Coronary artery (tissue), 2 donors: ENCODE measurements around the gene B3GAT2.

Experiments
- DNase-seq: peaks from one replicate; pipeline ENCODE4 v3.0.0-alpha.2; 2017; ENCODE audit warnings: low spot score
- H3K27ac ChIP-seq, 2 donors: fragments of 200-600 bp; sonication (generic); one replicate each; pipeline ENCODE4 v1.5.1; 2016 to 2019
- H3K4me3 ChIP-seq: fragments of 200-600 bp; sonication (generic); 2 replicates; pipeline ENCODE4 v1.5.1; 2016; ENCODE audit warnings: mild to moderate bottlenecking, moderate library complexity
- TF ChIP-seq, protein P1 (sequence below): fragments of 200-600 bp; sonication (generic); IDR thresholded peaks from one replicate; pipeline ENCODE4 v1.5.1; 2019; ENCODE audit warnings: antibody characterized with exemption

B3GAT2 gene

DNA sequence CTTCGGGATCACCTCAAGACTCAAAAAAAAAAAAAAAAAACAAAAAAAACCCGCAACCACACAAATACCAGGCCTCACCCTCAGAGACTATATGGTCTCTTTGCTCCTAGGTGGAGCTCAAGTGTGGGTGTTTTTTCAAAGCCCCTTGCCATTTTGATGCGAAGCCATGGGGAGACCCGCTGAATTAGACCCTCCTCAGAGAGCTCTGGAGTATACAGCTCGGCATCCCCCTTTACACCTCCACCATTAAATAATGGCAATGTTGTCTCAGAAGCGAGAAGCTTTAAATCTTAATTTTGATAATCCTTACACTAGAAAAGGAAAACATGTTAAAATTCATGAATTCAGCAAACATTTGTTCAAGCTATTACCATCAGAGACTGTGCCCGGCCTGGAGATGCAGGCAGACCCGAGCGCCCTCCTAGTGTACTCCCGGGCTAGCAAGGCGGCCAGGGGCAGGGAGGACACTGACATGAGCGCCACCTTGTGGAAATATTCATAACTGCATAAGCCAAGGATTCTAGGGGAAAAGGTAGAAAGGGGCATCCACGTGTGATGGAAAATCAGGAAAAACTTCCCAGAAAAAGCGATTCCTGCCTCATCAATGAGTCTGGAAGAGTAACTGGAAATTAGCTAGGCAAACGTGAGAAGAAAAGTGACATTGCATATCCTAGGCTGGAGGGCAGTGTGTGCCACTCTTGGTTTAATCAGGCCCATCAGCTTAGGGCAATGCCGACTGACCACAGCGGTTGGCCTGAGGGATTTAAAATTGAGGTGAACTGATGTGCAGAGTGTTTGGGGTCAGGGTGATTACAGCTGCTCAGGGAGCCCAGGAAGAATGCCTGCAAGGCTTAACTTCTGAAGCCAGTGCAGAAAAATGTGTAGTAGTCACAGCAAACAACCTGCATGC, 72.5 kb downstream of the B3GAT2 start:
- TF ChIP-seq, protein P1, sequence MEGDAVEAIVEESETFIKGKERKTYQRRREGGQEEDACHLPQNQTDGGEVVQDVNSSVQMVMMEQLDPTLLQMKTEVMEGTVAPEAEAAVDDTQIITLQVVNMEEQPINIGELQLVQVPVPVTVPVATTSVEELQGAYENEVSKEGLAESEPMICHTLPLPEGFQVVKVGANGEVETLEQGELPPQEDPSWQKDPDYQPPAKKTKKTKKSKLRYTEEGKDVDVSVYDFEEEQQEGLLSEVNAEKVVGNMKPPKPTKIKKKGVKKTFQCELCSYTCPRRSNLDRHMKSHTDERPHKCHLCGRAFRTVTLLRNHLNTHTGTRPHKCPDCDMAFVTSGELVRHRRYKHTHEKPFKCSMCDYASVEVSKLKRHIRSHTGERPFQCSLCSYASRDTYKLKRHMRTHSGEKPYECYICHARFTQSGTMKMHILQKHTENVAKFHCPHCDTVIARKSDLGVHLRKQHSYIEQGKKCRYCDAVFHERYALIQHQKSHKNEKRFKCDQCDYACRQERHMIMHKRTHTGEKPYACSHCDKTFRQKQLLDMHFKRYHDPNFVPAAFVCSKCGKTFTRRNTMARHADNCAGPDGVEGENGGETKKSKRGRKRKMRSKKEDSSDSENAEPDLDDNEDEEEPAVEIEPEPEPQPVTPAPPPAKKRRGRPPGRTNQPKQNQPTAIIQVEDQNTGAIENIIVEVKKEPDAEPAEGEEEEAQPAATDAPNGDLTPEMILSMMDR = peak; percentile 91
- H3K4me3 ChIP-seq = no peak overlapping the region
- H3K27ac ChIP-seq = no peak overlapping the region
- DNase-seq = no peak

DNA sequence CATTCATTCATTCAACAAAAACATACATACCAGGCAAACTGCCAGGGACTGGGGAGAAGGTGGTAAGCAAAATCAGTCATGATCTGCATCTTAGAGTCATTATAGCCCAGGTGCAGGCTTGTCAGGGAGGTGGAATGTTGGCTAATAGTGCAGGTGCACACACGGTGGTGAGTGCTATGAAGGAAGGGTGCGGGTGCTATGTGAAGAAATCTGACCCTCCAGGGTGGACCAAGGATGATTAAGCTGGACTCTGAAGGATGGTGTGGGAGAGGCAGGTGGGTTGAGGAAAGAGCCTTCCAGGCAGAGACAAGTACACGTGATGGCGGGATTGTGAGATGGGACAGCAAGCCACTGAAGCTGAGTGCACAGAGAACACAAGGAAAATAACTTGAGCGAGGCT, 77.4 kb downstream of the B3GAT2 start:
- TF ChIP-seq, protein P1 = no peak
- Histone ChIP-seq H3K4me3 (no peak overlapping the region), H3K27ac (no peak overlapping the region)
- no peak for DNase-seq

DNA sequence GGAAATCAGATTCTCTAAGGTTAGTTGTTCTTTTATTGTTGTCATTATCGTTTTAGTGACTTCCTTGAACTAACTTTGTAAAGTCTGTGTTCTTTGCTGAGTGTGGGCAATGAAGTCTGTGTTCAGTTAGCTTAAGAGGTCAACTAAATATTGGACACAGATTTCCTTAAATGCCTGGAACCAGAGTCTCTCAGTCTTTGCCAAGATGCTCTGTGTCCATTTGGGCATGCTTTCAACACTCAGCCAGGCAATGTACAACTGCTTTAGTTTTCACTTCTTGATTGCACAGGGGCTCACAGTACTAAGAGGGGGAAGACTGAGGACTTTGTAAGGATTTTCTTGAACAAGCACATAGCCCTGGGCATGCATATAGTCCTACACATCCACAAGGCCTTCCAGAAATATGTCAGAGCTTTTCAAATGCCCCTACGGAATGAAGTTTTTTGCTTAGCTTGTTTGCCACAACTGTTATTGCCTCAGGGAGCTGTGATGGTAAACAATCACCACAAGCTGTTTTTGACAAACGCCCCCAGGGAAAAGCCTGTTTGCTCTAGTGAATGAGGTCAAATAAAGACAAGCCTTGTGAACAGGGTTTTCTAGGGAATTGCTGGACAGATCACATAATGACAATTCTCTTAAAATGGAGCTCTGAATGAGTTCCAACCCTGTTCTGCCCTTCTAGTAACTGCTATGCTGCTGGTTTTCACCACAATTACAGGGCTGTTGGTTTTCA, 82.5 kb downstream of the B3GAT2 start:
- no peak overlapping the region for H3K4me3 ChIP-seq
- H3K27ac ChIP-seq = no peak overlapping the region
- DNase-seq = no peak
- TF ChIP-seq, protein P1 = no peak

DNA sequence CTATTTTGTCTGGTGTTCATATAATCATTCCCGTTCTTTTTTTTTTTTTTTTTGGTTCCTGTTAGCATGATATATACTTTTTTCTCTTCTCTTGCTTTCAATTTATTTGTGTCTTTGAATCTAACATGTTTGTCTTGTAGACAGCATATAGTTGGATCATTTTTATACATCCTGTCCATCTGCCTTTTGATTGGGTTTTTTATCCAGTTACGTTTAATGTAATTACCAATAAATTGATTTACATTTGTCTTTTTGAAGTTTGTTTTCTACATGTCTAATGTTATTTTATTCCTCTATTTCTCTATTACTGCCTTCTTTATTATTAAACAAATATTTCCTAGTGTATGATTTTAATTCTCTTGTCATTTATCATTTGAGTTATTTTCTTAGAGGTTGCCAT, 84.4 kb downstream of the B3GAT2 start:
- no peak overlapping the region for H3K4me3 ChIP-seq
- no peak for DNase-seq
- TF ChIP-seq, protein P1 = no peak
- no peak overlapping the region for H3K27ac ChIP-seq

DNA sequence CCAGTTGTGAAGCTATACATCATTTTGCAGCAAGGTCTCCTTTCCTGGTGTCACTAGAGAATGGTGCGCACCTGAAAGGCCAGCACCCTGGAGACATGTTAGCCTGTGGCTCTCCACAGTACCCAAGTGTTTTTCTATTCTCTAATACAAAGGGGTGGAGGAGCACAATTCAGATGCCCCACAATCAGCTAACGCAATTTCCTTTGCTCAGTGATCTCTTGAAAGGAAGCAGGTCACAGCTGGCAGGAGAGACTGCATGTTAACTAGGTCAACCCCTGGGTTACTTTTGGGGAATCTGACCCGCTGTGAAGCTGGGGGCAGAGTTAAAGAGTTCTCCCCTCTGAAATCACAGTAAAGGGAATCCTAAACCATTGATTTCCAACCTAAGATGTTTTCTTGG, 92.5 kb downstream of the B3GAT2 start:
- TF ChIP-seq, protein P1 = no peak
- DNase-seq = no peak
- H3K27ac ChIP-seq = no peak overlapping the region
- no peak overlapping the region for H3K4me3 ChIP-seq

DNA sequence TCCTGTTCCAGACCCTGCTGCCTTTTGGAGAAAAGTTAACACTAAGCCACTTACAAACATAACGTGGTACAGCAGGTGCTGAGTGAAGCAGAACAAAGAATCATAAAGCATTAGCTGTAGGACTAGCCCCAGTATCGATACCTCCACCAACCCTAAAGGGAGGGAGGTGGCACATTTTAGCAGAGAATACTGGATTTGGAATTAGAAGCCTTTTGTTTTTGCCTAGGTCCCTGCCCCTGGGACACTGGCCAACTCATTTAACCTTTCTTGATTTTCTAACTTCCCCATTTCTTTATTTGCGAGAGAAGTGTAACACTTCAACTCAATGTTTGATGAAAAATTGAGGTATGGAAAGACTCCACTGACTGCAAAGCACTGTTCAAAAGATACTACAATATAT, 93.5 kb downstream of the B3GAT2 start:
- TF ChIP-seq, protein P1 = no peak
- no peak overlapping the region for H3K4me3 ChIP-seq
- no peak overlapping the region for H3K27ac ChIP-seq
- no peak for DNase-seq
